ENCODE data around the gene GRM4. TPM values are rescaled to one million over a fixed set of nuclear protein-coding genes. Genes with fewer than 3 reads are reported as not detected.
"Not testable (repeated sequence)": the region's sequence is repeated elsewhere in the genome, so short reads cannot be mapped to it uniquely, and the experiment has no call there.

The GRM4 gene
- total RNA-seq = 1 to 10 TPM in 1 of 4 donors, under 1 TPM in 1, not detected in 2; 0.35 to 2.2 TPM

DNA sequence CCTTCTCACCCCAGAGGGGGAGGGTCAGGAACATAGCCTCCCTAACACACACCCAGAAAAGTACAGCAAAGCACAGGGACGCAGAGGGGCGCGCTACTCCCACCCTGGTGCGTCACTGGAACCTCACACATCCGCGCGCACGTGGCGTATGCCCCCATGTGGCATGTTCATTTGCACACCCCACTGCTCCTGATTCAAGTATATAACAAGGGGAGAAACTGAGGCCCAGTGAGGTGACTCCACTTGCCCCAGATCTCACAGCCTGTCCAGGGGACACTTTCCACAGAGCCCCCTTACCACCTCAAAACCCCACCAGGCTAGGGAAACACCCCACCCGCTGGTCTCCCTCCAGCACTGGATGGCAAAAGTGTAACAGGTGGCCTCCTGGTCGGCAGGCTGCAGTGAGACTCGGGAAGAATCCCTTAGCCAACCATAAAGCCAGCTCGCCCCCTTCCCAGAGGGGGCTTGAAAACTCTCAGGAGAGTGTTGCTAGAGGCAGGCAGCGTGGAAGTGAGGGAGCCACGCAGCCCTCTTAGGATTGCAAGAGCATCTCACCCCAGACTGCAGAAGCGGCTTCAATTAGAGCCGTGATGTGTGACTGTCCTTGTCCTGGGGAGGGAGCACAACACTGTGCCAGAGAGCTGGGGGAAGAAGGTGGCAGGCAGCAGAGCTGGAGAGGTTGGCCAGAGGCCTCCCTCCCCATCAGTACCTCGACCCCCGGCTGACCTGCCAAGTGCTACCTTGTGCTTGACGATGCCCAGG, at the start of gene GRM4:
Gene GRM4 (minus strand): TSS at position 67 of the 762 bp plus-strand sequence. CDS start 12,591 bp downstream, outside the sequence.
- Histone ChIP-seq H3K36me3 (no peaks in the 10 kb centered on the region), H3K4me3 (peak within 1 kb of the TSS in 1 of 2 donors; percentile 32), H3K9me3 (no peaks in the 10 kb centered on the region), H3K27me3 (peaks cover 16 to 23% of the 10 kb centered on the region in 2 donors), H3K4me1 (peaks cover 0 to 18% of the 10 kb centered on the region in 2 donors), H3K27ac (no peak within 1 kb of the TSS)
- TF ChIP-seq CTCF (IDR thresholded peaks at IDR 0.05) (no peak), POLR2A (IDR thresholded peaks at IDR 0.05) (no peak)
- DNase-seq = no peak
- intact Hi-C loops (cut with DNase I; ENCODE audit: low total_unique reads) = no loop called here

DNA sequence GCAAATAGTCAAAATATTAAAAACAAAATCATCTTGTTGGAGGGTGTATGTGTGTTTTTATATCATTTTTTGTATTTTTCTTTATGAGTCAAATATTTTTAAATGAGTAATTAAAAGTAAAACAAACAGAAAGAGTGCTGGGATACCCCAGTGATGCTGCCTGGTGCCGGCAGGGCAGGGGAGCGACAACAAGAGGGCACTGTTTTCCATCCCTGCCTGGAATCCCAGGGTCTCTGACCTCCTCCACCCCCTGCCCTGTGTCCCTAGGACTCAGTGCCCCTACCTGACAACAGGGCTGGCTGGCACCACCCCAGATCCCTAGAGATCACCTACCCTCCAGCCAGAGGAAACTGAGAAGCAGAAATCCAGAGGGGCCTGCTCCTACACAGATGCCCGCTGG, 48.9 kb upstream of the GRM4 start:
- no peaks in the 10 kb centered on the region for H3K27me3 ChIP-seq
- no peak overlapping the region for H3K4me3 ChIP-seq
- H3K27ac ChIP-seq = no peak overlapping the region
- H3K9me3 ChIP-seq = no peaks in the 10 kb centered on the region
- no peak for DNase-seq
- TF ChIP-seq CTCF (IDR thresholded peaks at IDR 0.05) (no peak), POLR2A (IDR thresholded peaks at IDR 0.05) (no peak)
- no peaks in the 10 kb centered on the region for H3K36me3 ChIP-seq
- no peaks in the 10 kb centered on the region for H3K4me1 ChIP-seq
- intact Hi-C loops (cut with DNase I; ENCODE audit: low total_unique reads) = loop anchor here (5.0 to 10.0 kb wide), 2 partner anchors 223 to 420 kb away; no protein-coding TSS in a partner anchor

- H3K4me3 ChIP-seq = no peak overlapping the region
- H3K27ac ChIP-seq = no peak overlapping the region
- no peaks in the 10 kb centered on the region for H3K9me3 ChIP-seq
- intact Hi-C loops (cut with DNase I; ENCODE audit: low total_unique reads) = loop anchor here (10.0 kb wide), 1 partner anchor 424 kb away; no protein-coding TSS in a partner anchor
- no peaks in the 10 kb centered on the region for H3K27me3 ChIP-seq
- TF ChIP-seq CTCF (IDR thresholded peaks at IDR 0.05) (no peak), POLR2A (IDR thresholded peaks at IDR 0.05) (no peak)
- no peaks in the 10 kb centered on the region for H3K36me3 ChIP-seq
- H3K4me1 ChIP-seq = no peaks in the 10 kb centered on the region
- no peak for DNase-seq
These were observed 44.7 kb upstream of the GRM4 start for GRCh38 chr6:34190504-34191122.

DNA sequence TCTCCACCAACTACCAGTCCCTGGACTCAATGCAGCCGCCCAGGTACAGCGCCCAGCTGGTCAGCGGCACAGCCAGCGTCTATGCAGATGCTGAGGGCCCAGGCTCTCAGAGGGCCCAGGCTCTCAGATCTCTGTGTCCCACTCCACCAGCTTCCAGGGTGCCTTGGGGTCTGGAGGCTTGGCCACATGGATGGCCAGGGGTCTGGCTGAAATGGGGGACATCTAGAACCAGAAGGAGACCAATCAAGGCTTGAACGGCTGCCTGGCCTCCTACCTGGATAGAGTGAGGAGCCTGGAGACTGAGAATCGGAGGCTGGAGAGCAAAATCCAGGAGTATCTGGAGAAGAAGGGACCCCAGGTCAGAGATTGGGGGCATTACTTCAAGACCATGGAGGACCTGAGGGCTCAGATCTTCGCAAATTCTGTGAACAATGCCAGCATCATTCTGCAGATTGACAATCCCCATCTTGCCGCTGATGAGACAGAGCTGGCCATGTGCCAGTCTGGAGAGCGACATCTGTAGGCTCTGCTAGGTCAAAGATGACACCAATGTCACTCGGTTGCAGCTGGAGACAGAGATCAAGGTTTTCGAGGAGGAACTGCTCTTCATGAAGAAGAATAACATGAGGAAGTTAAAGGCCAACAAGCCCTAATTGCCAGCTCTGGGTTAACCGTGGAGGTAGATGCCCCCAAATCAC, 44.1 kb upstream of the GRM4 start:
- TF ChIP-seq CTCF (IDR thresholded peaks at IDR 0.05) = no peak
- DNase-seq = no peak
- Histone ChIP-seq H3K36me3 (no peaks in the 10 kb centered on the region), H3K9me3 (no peaks in the 10 kb centered on the region), H3K4me3 (no peak overlapping the region), H3K27me3 (no peaks in the 10 kb centered on the region), H3K27ac (no peak overlapping the region), H3K4me1 (no peaks in the 10 kb centered on the region)
- intact Hi-C loops (cut with DNase I; ENCODE audit: low total_unique reads) = loop anchor here (10.0 kb wide), 1 partner anchor 425 kb away; no protein-coding TSS in a partner anchor

- H3K27me3 ChIP-seq; intact Hi-C loops (cut with DNase I; ENCODE audit: low total_unique reads); DNase-seq; H3K4me3 ChIP-seq; H3K27ac ChIP-seq; H3K9me3 ChIP-seq; H3K36me3 ChIP-seq; H3K4me1 ChIP-seq: not testable (repeated sequence)
These were observed 38.8 kb upstream of the GRM4 start for GRCh38 chr6:34184726-34185125.

All from uterus (tissue), 4 donors.